Measurements from ENCODE around the gene TMEM61. TPM values are rescaled to one million over a fixed set of nuclear protein-coding genes. Genes with fewer than 3 reads are reported as not detected.
A peak's percentile ranks its signal among the peaks of the same experiment; 100 is the strongest.

The TMEM61 gene
- total RNA-seq, 4 donors from 2014 or later, result 6.6 to 13.9 (median 9.3) TPM

GRCh38 chr1:54949053-54949452 is 31.4 kb upstream of the TMEM61 start:
- Histone ChIP-seq H3K4me1 (peaks cover 0 to 24% (median 1%) of the 10 kb centered on the region in 4 donors), H3K4me3 (no peak overlapping the region), H3K27me3 (no peaks in the 10 kb centered on the region), H3K36me3 (no peaks in the 10 kb centered on the region), H3K9me3 (no peaks in the 10 kb centered on the region), H3K27ac (no peak overlapping the region)
- TF ChIP-seq POLR2A (IDR thresholded peaks at IDR 0.05) (no peak), CTCF (IDR thresholded peaks at IDR 0.05) (no peak)
- no peak for DNase-seq

- H3K27ac ChIP-seq, result no peak overlapping the region
- no peak for TF ChIP-seq POLR2A (IDR thresholded peaks at IDR 0.05)
- no peak for TF ChIP-seq CTCF (IDR thresholded peaks at IDR 0.05)
- H3K36me3 ChIP-seq, result no peaks in the 10 kb centered on the region
- H3K4me3 ChIP-seq, result no peak overlapping the region
- no peaks in the 10 kb centered on the region for H3K27me3 ChIP-seq
- H3K4me1 ChIP-seq, result peaks cover 0 to 21% (median 1%) of the 10 kb centered on the region in 4 donors
- DNase-seq, result no peak
- H3K9me3 ChIP-seq, result no peaks in the 10 kb centered on the region
Observed at GRCh38 chr1:54950006-54950368, 30.4 kb upstream of the TMEM61 start.

GRCh38 chr1:54950369-54951163 is 29.9 kb upstream of the TMEM61 start:
- no peaks in the 10 kb centered on the region for H3K27me3 ChIP-seq
- TF ChIP-seq POLR2A (IDR thresholded peaks at IDR 0.05), result no peak
- peak in 5 of 6 experiments; percentile 20 to 92 (median 90) for TF ChIP-seq CTCF (IDR thresholded peaks at IDR 0.05)
- H3K4me1 ChIP-seq, result peaks cover 0 to 18% (median 1%) of the 10 kb centered on the region in 4 donors
- no peaks in the 10 kb centered on the region for H3K36me3 ChIP-seq
- H3K9me3 ChIP-seq, result no peaks in the 10 kb centered on the region
- H3K27ac ChIP-seq, result no peak overlapping the region
- peak overlapping the region in 2 of 4 donors; percentile 5 to 28 for H3K4me3 ChIP-seq
- DNase-seq, result peak; percentile 27 to 90 (median 67)

- no peaks in the 10 kb centered on the region for H3K27me3 ChIP-seq
- TF ChIP-seq POLR2A (IDR thresholded peaks at IDR 0.05) (no peak), CTCF (IDR thresholded peaks at IDR 0.05) (no peak)
- no peaks in the 10 kb centered on the region for H3K36me3 ChIP-seq
- peaks cover 0 to 12% (median 1%) of the 10 kb centered on the region in 4 donors for H3K4me1 ChIP-seq
- DNase-seq, result no peak
- H3K27ac ChIP-seq, result no peak overlapping the region
- H3K9me3 ChIP-seq, result no peaks in the 10 kb centered on the region
- no peak overlapping the region for H3K4me3 ChIP-seq
Observed at GRCh38 chr1:54951810-54952226, 28.6 kb upstream of the TMEM61 start.

- Histone ChIP-seq H3K36me3 (no peaks in the 10 kb centered on the region), H3K27ac (no peak overlapping the region), H3K4me3 (no peak overlapping the region), H3K4me1 (peaks cover 0 to 12% (median 1%) of the 10 kb centered on the region in 4 donors), H3K9me3 (peaks cover 0 to 5% (median 0%) of the 10 kb centered on the region in 4 donors), H3K27me3 (no peaks in the 10 kb centered on the region)
- no peak for DNase-seq
- no peak for TF ChIP-seq CTCF (IDR thresholded peaks at IDR 0.05)
- TF ChIP-seq POLR2A (IDR thresholded peaks at IDR 0.05), result no peak
Observed at GRCh38 chr1:54952950-54953718, 27.3 kb upstream of the TMEM61 start.
